SK-N-SH (cell line): Measurements from ENCODE around the gene SLC13A4. TPM values are rescaled to one million over a fixed set of nuclear protein-coding genes. Genes with fewer than 3 reads are reported as not detected.
A peak's percentile ranks its signal among the peaks of the same experiment; 100 is the strongest.

ENCODE experiments used
- CTCF ChIA-PET: fragments of 300-600, 350-600 bp; formaldehyde crosslinking; extraction: SDS; loops from one replicate; lab custom pipeline; 2021; lab: Yijun Ruan, JAX
- POLR2A ChIA-PET: fragments of 350-600 bp; sonication (Branson Sonifier 250); formaldehyde crosslinking; extraction: SDS; loops from one replicate; lab custom pipeline; 2020; ENCODE audit warnings: antibody characterized with exemption, inconsistent platforms; lab: Yijun Ruan, JAX
- DNase-seq: peaks from one replicate; pipeline ENCODE4 v3.0.0; 2012
- H2AFZ ChIP-seq: fragments of 200-600 bp; sonication (generic); 2 replicates; pipeline ENCODE4 v1.8.1; 2016; ENCODE audit warnings: antibody characterized with exemption, mild to moderate bottlenecking, low read depth
- H3F3A ChIP-seq: fragments of 200-600 bp; sonication (generic); replicated peaks from 2 replicates; pipeline ENCODE3; 2016; ENCODE audit warnings: antibody characterized with exemption, mild to moderate bottlenecking; ENCODE audit not compliant: insufficient read depth
- H3K27ac ChIP-seq, 2 experiments: fragments of 200-500 bp in 1 of 2; fragments of 200-600 bp in 1 of 2; sonication (Bioruptor generic) in 1 of 2; sonication (generic), shearing (Covaris generic) in 1 of 2; 2 replicates each; pipeline versions ENCODE4 v1.5.1 to v1.6.1; 2014 to 2016; ENCODE audit warnings: low read depth in 2 of 2, inconsistent platforms in 1 of 2, low read length in 1 of 2, mild to moderate bottlenecking in 1 of 2, mixed read lengths in 1 of 2
- H3K27me3 ChIP-seq: fragments of 200-600 bp; sonication (generic), shearing (Covaris generic); 2 replicates; pipeline ENCODE4 v1.6.1; 2016; ENCODE audit warnings: mixed run types; ENCODE audit not compliant: insufficient read depth
- H3K36me3 ChIP-seq, 2 experiments: fragments of 200-500 bp in 1 of 2; fragments of 200-600 bp in 1 of 2; sonication (Bioruptor generic) in 1 of 2; sonication (generic) in 1 of 2; replicated peaks in 1 of 2; 2 replicates each; pipeline versions ENCODE3 to v1.5.1; 2014 to 2016; ENCODE audit warnings: low read length in 1 of 2, mild to moderate bottlenecking in 1 of 2; ENCODE audit not compliant: insufficient read depth in 2 of 2, control insufficient read depth in 1 of 2
- H3K4me1 ChIP-seq, 2 experiments: fragments of 200-500 bp in 1 of 2; fragments of 200-600 bp in 1 of 2; sonication (Bioruptor generic) in 1 of 2; sonication (generic), shearing (Covaris generic) in 1 of 2; 2 replicates each; pipeline versions ENCODE4 v1.5.1 to v1.6.1; 2014 to 2016; ENCODE audit warnings: low read depth in 1 of 2, low read length in 1 of 2, mixed run types in 1 of 2; ENCODE audit not compliant: insufficient read depth in 2 of 2, control insufficient read depth in 1 of 2
- H3K4me2 ChIP-seq: fragments of 200-600 bp; sonication (generic), shearing (Covaris generic); 2 replicates; pipeline ENCODE4 v1.6.1; 2017; ENCODE audit warnings: mixed run types
- H3K4me3 ChIP-seq, 2 experiments: fragments of 200-500 bp in 1 of 2; fragments of 200-600 bp in 1 of 2; sonication (Bioruptor generic) in 1 of 2; sonication (generic), shearing (Covaris generic) in 1 of 2; 2 replicates each; pipeline versions ENCODE4 v1.5.1 to v1.8.1; 2014 to 2016; ENCODE audit warnings: low read depth in 2 of 2, inconsistent platforms in 1 of 2, low read length in 1 of 2, mild to moderate bottlenecking in 1 of 2, mixed read lengths in 1 of 2, moderate library complexity in 1 of 2
- H3K79me2 ChIP-seq: fragments of 200-600 bp; sonication (generic); 2 replicates; pipeline ENCODE4 v1.8.1; 2017; ENCODE audit warnings: mild to moderate bottlenecking; ENCODE audit not compliant: insufficient read depth
- H3K9ac ChIP-seq: fragments of 200-600 bp; sonication (generic); 2 replicates; pipeline ENCODE4 v1.6.1; 2017; ENCODE audit warnings: mixed run types
- H3K9me2 ChIP-seq: fragments of 200-600 bp; sonication (generic); 2 replicates; pipeline ENCODE4 v1.6.1; 2017; ENCODE audit warnings: mixed run types
- H3K9me3 ChIP-seq: fragments of 200-600 bp; sonication (generic); 2 replicates; pipeline ENCODE4 v1.6.1; 2017; ENCODE audit warnings: mixed run types, mild to moderate bottlenecking, moderate library complexity
- H4K20me1 ChIP-seq: fragments of 200-600 bp; sonication (generic); 2 replicates; pipeline ENCODE4 v1.6.1; 2017; ENCODE audit warnings: mild to moderate bottlenecking, mixed run types; ENCODE audit not compliant: insufficient read depth
- CTCF ChIP-seq: fragments of 200-600 bp; sonication (generic); IDR thresholded peaks from 2 replicates; pipeline ENCODE4 v1.6.1; 2017; ENCODE audit warnings: antibody characterized with exemption, mild to moderate bottlenecking, moderate library complexity
- ELF1 ChIP-seq: IDR thresholded peaks from 2 replicates; pipeline ENCODE4 v1.4.0; 2012
- EP300 ChIP-seq, 2 experiments: IDR thresholded peaks; 2 replicates each; pipeline versions ENCODE4 v1.4.0 to v1.6.1; 2012; ENCODE audit warnings: borderline replicate concordance in 1 of 2, low read depth in 1 of 2, low read length in 1 of 2
- EZH2phosphoT487 ChIP-seq: fragments of 200-600 bp; sonication (generic); IDR thresholded peaks from 2 replicates; pipeline ENCODE4 v1.6.1; 2017; ENCODE audit warnings: low read depth, mixed run types, mild to moderate bottlenecking, antibody characterized with exemption, moderate library complexity, borderline replicate concordance
- IRF3 ChIP-seq: fragments of 150-350 bp; IDR thresholded peaks from 2 replicates; pipeline ENCODE4 v1.6.1; 2016; ENCODE audit warnings: mild to moderate bottlenecking, low read depth, low read length
- NRF1 ChIP-seq: IDR thresholded peaks from 2 replicates; pipeline ENCODE4 v1.6.1; 2012; ENCODE audit warnings: low read depth, mild to moderate bottlenecking, low read length
- POLR2AphosphoS5 ChIP-seq: IDR thresholded peaks from 2 replicates; pipeline ENCODE4 v1.6.1; 2012; ENCODE audit warnings: low read depth, low read length
- RCOR1 ChIP-seq: fragments of 150-350 bp; IDR thresholded peaks from 2 replicates; pipeline ENCODE4 v1.6.1; 2017; ENCODE audit warnings: antibody characterized with exemption, low read length
- RFX5 ChIP-seq: IDR thresholded peaks from 2 replicates; pipeline ENCODE4 v1.6.1; 2012; ENCODE audit warnings: mild to moderate bottlenecking, improper control_type of control experiment, low read length
- WGBS: methylation state at CpG from one replicate; pipeline ENCODE4 v1.1.6; 2017; ENCODE audit warnings: low lambda C conversion rate; 5-methylcytosine and 5-hydroxymethylcytosine counted together
- polyA plus RNA-seq, 3 experiments: library from polyadenylated mRNA; depleted of rRNA; stranded (reverse); fragments of >200 nt; gene quantifications; 2 replicates each; pipeline ENCODE4 v1.2.3, GENCODE V29; 2012
- TF ChIP-seq, protein P1 (sequence below): IDR thresholded peaks from 2 replicates; pipeline ENCODE4 v1.4.0; 2012; ENCODE audit warnings: low read depth
- TF ChIP-seq, protein P2 (sequence below): IDR thresholded peaks from 2 replicates; pipeline ENCODE4 v1.4.0; 2012; ENCODE audit warnings: low read depth, borderline replicate concordance

Gene SLC13A4
- polyA plus RNA-seq, 1 of the 3 experiments (the other 2 are of a cell fraction), result 0.30 TPM

DNA sequence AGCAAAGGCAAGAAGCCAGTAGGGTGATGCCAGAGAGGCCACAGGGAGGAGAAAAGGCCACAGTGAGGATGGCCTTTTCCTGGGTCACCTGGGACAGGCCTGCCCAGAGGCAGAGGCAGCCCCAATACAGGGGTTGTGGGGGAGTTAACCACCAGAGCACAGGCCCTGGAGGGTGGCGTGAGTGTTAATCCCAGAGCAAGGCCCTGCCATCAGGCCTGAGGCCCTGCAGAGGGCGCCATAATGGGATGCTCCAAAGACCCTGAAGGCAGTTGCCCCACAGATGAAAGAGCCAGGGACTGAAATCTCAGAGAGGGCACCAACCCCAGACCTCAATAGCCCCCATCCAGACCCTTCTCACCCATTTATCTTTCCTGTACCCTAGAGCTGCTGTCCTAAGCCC is 23.9 kb downstream of the SLC13A4 start:
- H3K79me2 ChIP-seq, result no peaks in the 10 kb centered on the region
- no peaks in the 10 kb centered on the region for H3K9me3 ChIP-seq
- H3K27me3 ChIP-seq, result no peaks in the 10 kb centered on the region
- CTCF ChIA-PET, result interaction anchor here (0.9 to 1.3 kb wide), 5 partner anchors 13 to 42 kb away, joined by 3 to 7 read pairs (median 5); partner anchors contain the start of gene STMP1
- TF ChIP-seq POLR2AphosphoS5, result 0 out of 2 replicates have a peak, but pooled peaks have one; percentile 11
- TF ChIP-seq NRF1, result no peak
- peak; percentile 59 for TF ChIP-seq CTCF
- no peak overlapping the region for H3K4me2 ChIP-seq
- no peak overlapping the region for H3K27ac ChIP-seq
- no peaks in the 10 kb centered on the region for H3K9me2 ChIP-seq
- H3K9ac ChIP-seq, result no peak overlapping the region
- DNase-seq, result no peak
- peaks cover 0 to 7% of the 10 kb centered on the region in 2 experiments for H3K36me3 ChIP-seq
- no peak overlapping the region for H2AFZ ChIP-seq
- H3K4me3 ChIP-seq, result no peak overlapping the region
- H4K20me1 ChIP-seq, result no peaks in the 10 kb centered on the region
- POLR2A ChIA-PET, result no interaction called here
- H3K4me1 ChIP-seq, result peaks cover 0 to 5% of the 10 kb centered on the region in 2 experiments; a peak in 1 of 4 replicates
- no peaks in the 10 kb centered on the region for H3F3A ChIP-seq
- 75% methylated on average over 2 of the region's 2 CpGs for WGBS

DNA sequence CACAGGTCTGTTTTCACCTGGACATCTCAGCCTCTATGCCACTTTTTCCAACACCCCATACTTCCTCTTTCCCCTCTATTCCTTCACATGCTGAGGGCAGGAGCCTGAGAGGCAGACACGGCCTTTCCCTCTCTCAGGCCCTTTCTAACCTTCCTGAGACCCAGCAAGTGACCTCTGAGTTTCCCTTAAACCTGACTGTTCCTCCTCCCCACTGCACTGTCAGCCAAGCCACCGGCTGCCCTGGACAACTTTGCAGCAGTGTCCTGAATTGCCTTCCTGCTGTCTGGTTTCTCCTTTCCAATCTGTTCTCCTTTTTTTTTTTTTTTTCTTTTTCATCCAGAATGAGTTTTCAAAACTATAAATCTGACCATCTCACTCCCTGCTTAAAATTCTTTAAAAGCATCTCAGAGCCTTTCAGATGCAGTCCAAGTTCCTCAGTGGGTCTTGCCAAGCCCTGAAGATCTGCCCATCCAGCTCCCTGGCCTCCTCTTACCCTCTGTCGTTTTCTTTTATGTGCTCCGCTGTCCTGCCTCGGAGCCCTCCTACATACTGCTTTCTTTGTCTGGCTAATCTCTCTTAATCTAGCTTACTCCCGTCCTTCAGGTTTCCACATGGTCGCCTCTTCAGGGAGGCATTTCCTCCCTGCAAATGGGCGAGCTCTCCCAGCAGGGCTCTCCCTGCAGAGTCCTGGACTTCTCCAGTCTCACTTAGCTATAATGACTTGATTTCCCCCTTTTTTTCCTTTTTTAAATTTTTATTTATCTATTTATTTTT is 30.5 kb downstream of the SLC13A4 start:
- Histone ChIP-seq H3K27me3 (no peaks in the 10 kb centered on the region), H3K9me2 (no peaks in the 10 kb centered on the region), H3K9ac (no peak overlapping the region), H3K9me3 (no peaks in the 10 kb centered on the region), H3K79me2 (no peaks in the 10 kb centered on the region), H3K4me3 (no peak overlapping the region), H3F3A (no peaks in the 10 kb centered on the region), H3K36me3 (peaks cover 13 to 32% of the 10 kb centered on the region in 2 experiments), H4K20me1 (no peaks in the 10 kb centered on the region), H3K27ac (no peak overlapping the region), H3K4me1 (no peaks in the 10 kb centered on the region; a peak in 1 of 4 replicates), H3K4me2 (no peak overlapping the region), H2AFZ (no peak overlapping the region)
- ChIA-PET POLR2A (interaction anchor here (1.0 kb wide), 1 partner anchor 15 kb away, joined by 3 read pairs; no protein-coding TSS in a partner anchor), CTCF (interaction anchor here (1.6 to 7.1 kb wide), 2 partner anchors 15 to 52 kb away, joined by 5 to 73 read pairs; no protein-coding TSS in a partner anchor)
- WGBS, result 81% methylated on average over 8 of the region's 8 CpGs
- no peak for DNase-seq
- TF ChIP-seq RCOR1 (no peak), RFX5 (no peak), EP300 (IDR thresholded peaks at IDR 0.05; ENCODE audit: borderline replicate concordance in 1 of 2, low read depth in 1 of 2, low read length in 1 of 2) (no peak), POLR2AphosphoS5 (no peak)
- TF ChIP-seq, protein P1, sequence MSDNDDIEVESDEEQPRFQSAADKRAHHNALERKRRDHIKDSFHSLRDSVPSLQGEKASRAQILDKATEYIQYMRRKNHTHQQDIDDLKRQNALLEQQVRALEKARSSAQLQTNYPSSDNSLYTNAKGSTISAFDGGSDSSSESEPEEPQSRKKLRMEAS, result no peak

- no peak overlapping the region for H3K4me3 ChIP-seq
- H3K4me2 ChIP-seq, result no peak overlapping the region
- peaks cover 0 to 16% of the 10 kb centered on the region in 2 experiments; a peak in 2 of 4 replicates for H3K4me1 ChIP-seq
- DNase-seq, result no peak
- H3F3A ChIP-seq, result peaks cover 6% of the 10 kb centered on the region
- no peaks in the 10 kb centered on the region for H3K9me3 ChIP-seq
- peaks cover 18% of the 10 kb centered on the region for H3K79me2 ChIP-seq
- no peaks in the 10 kb centered on the region for H4K20me1 ChIP-seq
- peaks cover 39 to 49% of the 10 kb centered on the region in 2 experiments for H3K36me3 ChIP-seq
- no peak overlapping the region for H3K27ac ChIP-seq
- no peak overlapping the region for H2AFZ ChIP-seq
- no peak overlapping the region for H3K9ac ChIP-seq
- CTCF ChIA-PET, result interaction anchor here (1.3 to 3.1 kb wide), 3 partner anchors 11 to 20 kb away, joined by 3 to 14 read pairs (median 5); no protein-coding TSS in a partner anchor
- 95% methylated on average over 4 of the region's 4 CpGs for WGBS
- H3K9me2 ChIP-seq, result no peaks in the 10 kb centered on the region
- H3K27me3 ChIP-seq, result no peaks in the 10 kb centered on the region
- POLR2A ChIA-PET, result no interaction called here
- no peak for TF ChIP-seq ELF1
- TF ChIP-seq, protein P2, sequence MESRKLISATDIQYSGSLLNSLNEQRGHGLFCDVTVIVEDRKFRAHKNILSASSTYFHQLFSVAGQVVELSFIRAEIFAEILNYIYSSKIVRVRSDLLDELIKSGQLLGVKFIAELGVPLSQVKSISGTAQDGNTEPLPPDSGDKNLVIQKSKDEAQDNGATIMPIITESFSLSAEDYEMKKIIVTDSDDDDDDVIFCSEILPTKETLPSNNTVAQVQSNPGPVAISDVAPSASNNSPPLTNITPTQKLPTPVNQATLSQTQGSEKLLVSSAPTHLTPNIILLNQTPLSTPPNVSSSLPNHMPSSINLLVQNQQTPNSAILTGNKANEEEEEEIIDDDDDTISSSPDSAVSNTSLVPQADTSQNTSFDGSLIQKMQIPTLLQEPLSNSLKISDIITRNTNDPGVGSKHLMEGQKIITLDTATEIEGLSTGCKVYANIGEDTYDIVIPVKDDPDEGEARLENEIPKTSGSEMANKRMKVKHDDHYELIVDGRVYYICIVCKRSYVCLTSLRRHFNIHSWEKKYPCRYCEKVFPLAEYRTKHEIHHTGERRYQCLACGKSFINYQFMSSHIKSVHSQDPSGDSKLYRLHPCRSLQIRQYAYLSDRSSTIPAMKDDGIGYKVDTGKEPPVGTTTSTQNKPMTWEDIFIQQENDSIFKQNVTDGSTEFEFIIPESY, result no peak
- TF ChIP-seq IRF3, result no peak
- TF ChIP-seq EZH2phosphoT487, result no peak
- no peak for TF ChIP-seq POLR2AphosphoS5
Measured at GRCh38 chr7:135693558-135693957, 34.4 kb downstream of the SLC13A4 start.
